Panc1 (cell line): ENCODE data around the gene C11orf21. TPM values are rescaled to one million over a fixed set of nuclear protein-coding genes. Genes with fewer than 3 reads are reported as not detected.

Experiments used
- ATAC-seq: fragments of 200-7000 bp; cut with Tn5 transposase; 2 replicates; pipeline ENCODE4 v1.9.1; 2020; ENCODE audit warnings: mild to moderate bottlenecking, moderate library complexity
- BruUV-seq: library from RNA; stranded (reverse); fragments of 400-500 nt; replicated peaks from 2 replicates; lab custom pipeline; 2021; lab: Mats Ljungman, UMichigan
- CTCF ChIA-PET: fragments of 300-600 bp; sonication (Branson Sonifier 250); formaldehyde crosslinking; loops from one replicate; lab custom pipeline; 2022; ENCODE audit warnings: antibody characterized with exemption; lab: Charles Lee
- POLR2A ChIA-PET: fragments of 300-600 bp; sonication (Branson Sonifier 250); formaldehyde crosslinking; loops from one replicate; lab custom pipeline; 2022; ENCODE audit warnings: antibody characterized with exemption; lab: Charles Lee
- DNase-seq: peaks from one replicate; pipeline ENCODE4 v3.0.0-alpha.2; 2010; ENCODE audit warnings: low read depth, low spot score
- H3K27ac ChIP-seq: 2 replicates; pipeline ENCODE4 v1.5.1; 2011; ENCODE audit warnings: mild to moderate bottlenecking, low read length, inconsistent platforms
- H3K27me3 ChIP-seq: fragments of 200-500 bp; sonication (Bioruptor generic); 2 replicates; pipeline ENCODE4 v1.6.0; 2014; ENCODE audit warnings: low read length, inconsistent platforms; ENCODE audit not compliant: control insufficient read depth, insufficient read depth
- H3K36me3 ChIP-seq: fragments of 200-500 bp; sonication (Bioruptor generic); 2 replicates; pipeline ENCODE4 v1.5.1; 2014; ENCODE audit warnings: inconsistent platforms, mild to moderate bottlenecking, low read length, moderate library complexity; ENCODE audit not compliant: control insufficient read depth, insufficient read depth
- H3K4me1 ChIP-seq: 2 replicates; pipeline ENCODE4 v1.5.1; 2011; ENCODE audit warnings: inconsistent platforms, mild to moderate bottlenecking, low read length, moderate library complexity; ENCODE audit not compliant: control insufficient read depth, insufficient read depth
- H3K4me3 ChIP-seq, 2 experiments: 2 replicates each; pipeline ENCODE4 v1.5.1; 2011 to 2012; ENCODE audit warnings: low read depth in 2 of 2, low read length in 2 of 2, mild to moderate bottlenecking in 2 of 2, inconsistent platforms in 1 of 2, moderate library complexity in 1 of 2
- H3K9me3 ChIP-seq: fragments of 200-500 bp; sonication (Bioruptor generic); 2 replicates; pipeline ENCODE4 v1.5.1; 2014; ENCODE audit warnings: low read depth, mild to moderate bottlenecking, inconsistent platforms, low read length, moderate library complexity; ENCODE audit not compliant: control insufficient read depth, insufficient read depth
- CTCF ChIP-seq: fragments of 450-650 bp; IDR thresholded peaks from 2 replicates; pipeline ENCODE4 v1.5.1; 2017; ENCODE audit warnings: mild to moderate bottlenecking
- POLR2AphosphoS5 ChIP-seq: IDR thresholded peaks from 2 replicates; pipeline ENCODE4 v1.6.1; 2012; ENCODE audit warnings: mild to moderate bottlenecking, low read depth, low read length, moderate library complexity
- REST ChIP-seq, 2 experiments: IDR thresholded peaks; 2 replicates each; pipeline ENCODE4 v1.6.1; 2011 to 2012; ENCODE audit warnings: low read depth in 2 of 2, control low read depth in 1 of 2, low read length in 1 of 2, mild to moderate bottlenecking in 1 of 2, moderate library complexity in 1 of 2; ENCODE audit not compliant: insufficient read depth in 1 of 2
- SIN3A ChIP-seq: IDR thresholded peaks from 2 replicates; pipeline ENCODE4 v1.6.1; 2012; ENCODE audit warnings: low read depth, mild to moderate bottlenecking, low read length, moderate library complexity, borderline replicate concordance; ENCODE audit not compliant: insufficient read depth
- TCF7L2 ChIP-seq: IDR thresholded peaks from 2 replicates; pipeline ENCODE4 v1.6.1; 2011; ENCODE audit warnings: mild to moderate bottlenecking, low read depth, low read length, inconsistent platforms
- in situ Hi-C: cut with HindIII; loops from 2 replicates; pipeline ENCODE4 v1.10.0; 2016; ENCODE audit warnings: low sequenced_read_pairs, low pct_unique_long_range_greater_than_20kb
- intact Hi-C: fragments of 100-400 bp; cut with micrococcal nuclease; formaldehyde crosslinking; loops from one replicate; pipeline ENCODE4 v1.10.0; 2022; ENCODE audit not compliant: unreplicated experiment
- total RNA-seq: library from RNA; stranded (reverse); gene quantifications from one replicate; pipeline ENCODE4 v1.2.1, GENCODE V29; 2021; ENCODE audit not compliant: unreplicated experiment

Gene C11orf21
- total RNA-seq, 1 experiment from 2014 or later = 0.31 TPM

GRCh38 chr11:2321311-2321683 lies 19.6 kb upstream of the C11orf21 start:
- H3K4me3 ChIP-seq = no peak overlapping the region
- no peak overlapping the region for H3K27ac ChIP-seq
- in situ Hi-C loops (no loop called here), intact Hi-C loops (no loop called here)
- no peak for DNase-seq
- no peaks in the 10 kb centered on the region for H3K9me3 ChIP-seq
- TF ChIP-seq POLR2AphosphoS5 (no peak), SIN3A (no peak), REST (IDR thresholded peaks at IDR 0.05; ENCODE audit: insufficient read depth in 1 of 2, low read depth in 2 of 2, low read length in 1 of 2) (no peak), CTCF (no peak)
- BruUV-seq = no TSS peak
- H3K27me3 ChIP-seq = no peaks in the 10 kb centered on the region
- H3K36me3 ChIP-seq = no peaks in the 10 kb centered on the region
- POLR2A ChIA-PET = no interaction called here
- H3K4me1 ChIP-seq = no peaks in the 10 kb centered on the region
- CTCF ChIA-PET = no interaction called here
- ATAC-seq = no peak

- no peak for ATAC-seq
- no peaks in the 10 kb centered on the region for H3K27me3 ChIP-seq
- no peaks in the 10 kb centered on the region for H3K9me3 ChIP-seq
- ChIA-PET CTCF (no interaction called here), POLR2A (no interaction called here)
- H3K4me1 ChIP-seq = no peaks in the 10 kb centered on the region
- intact Hi-C loops = no loop called here
- in situ Hi-C loops = no loop called here
- no TSS peak for BruUV-seq
- H3K4me3 ChIP-seq = no peak overlapping the region
- no peaks in the 10 kb centered on the region for H3K36me3 ChIP-seq
- TF ChIP-seq POLR2AphosphoS5 = no peak
- no peak for TF ChIP-seq REST (IDR thresholded peaks at IDR 0.05; ENCODE audit: insufficient read depth in 1 of 2, low read depth in 2 of 2, low read length in 1 of 2)
- TF ChIP-seq CTCF = no peak
- TF ChIP-seq SIN3A = no peak
- TF ChIP-seq TCF7L2 = no peak
- no peak overlapping the region for H3K27ac ChIP-seq
- DNase-seq = no peak
Observed at GRCh38 chr11:2320568-2321310, 19.0 kb upstream of the C11orf21 start.
